ENCODE results near the gene NKD2.

The NKD2 gene

DNA sequence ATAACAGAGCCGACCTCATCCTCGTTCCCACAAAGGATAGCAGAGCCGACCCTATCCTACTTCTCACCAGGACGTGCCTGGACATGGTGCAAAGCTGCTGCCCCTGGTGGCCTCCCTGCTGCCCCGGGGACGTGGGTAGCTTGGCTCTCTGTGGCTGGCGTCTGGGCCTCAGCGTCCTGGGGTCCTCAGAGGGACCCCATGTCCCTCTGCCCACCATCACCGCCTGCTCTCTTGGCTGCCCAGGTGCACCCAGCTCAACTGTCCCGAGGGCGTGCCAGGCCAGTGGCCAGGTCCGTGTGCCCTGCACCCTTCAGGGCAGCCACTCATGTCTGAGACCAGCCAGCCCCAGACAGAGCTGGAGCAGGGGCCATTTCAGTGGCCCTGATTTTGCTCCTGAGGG is 8.5 kb downstream of the NKD2 start:
- Histone ChIP-seq H3K36me3 (ENCODE audit: insufficient read depth, low read length) (no peaks in the 10 kb centered on the region), H3K27ac (ENCODE audit: low read depth, low read length, poor library complexity, severe bottlenecking) (no peak overlapping the region), H3K4me1 (ENCODE audit: insufficient read depth, low read length, severe bottlenecking) (no peaks in the 10 kb centered on the region), H3K79me2 (ENCODE audit: insufficient read depth, low read length) (no peaks in the 10 kb centered on the region), H3K4me2 (ENCODE audit: low read length) (no peak overlapping the region), H2AFZ (ENCODE audit: low read length) (no peak overlapping the region), H3K9me3 (ENCODE audit: low read length) (no peaks in the 10 kb centered on the region), H3F3A (ENCODE audit: insufficient read depth, low read length) (no peaks in the 10 kb centered on the region), H3K9ac (ENCODE audit: low read length) (no peak overlapping the region), H3K27me3 (ENCODE audit: insufficient read depth, low read length) (no peaks in the 10 kb centered on the region), H4K20me1 (ENCODE audit: insufficient read depth, low read length) (no peaks in the 10 kb centered on the region), H3K4me3 (ENCODE audit: low read depth, low read length, poor library complexity, severe bottlenecking) (no peak overlapping the region), H3K9me2 (ENCODE audit: low read depth, low read length) (no peaks in the 10 kb centered on the region)
- TF ChIP-seq, protein P1, sequence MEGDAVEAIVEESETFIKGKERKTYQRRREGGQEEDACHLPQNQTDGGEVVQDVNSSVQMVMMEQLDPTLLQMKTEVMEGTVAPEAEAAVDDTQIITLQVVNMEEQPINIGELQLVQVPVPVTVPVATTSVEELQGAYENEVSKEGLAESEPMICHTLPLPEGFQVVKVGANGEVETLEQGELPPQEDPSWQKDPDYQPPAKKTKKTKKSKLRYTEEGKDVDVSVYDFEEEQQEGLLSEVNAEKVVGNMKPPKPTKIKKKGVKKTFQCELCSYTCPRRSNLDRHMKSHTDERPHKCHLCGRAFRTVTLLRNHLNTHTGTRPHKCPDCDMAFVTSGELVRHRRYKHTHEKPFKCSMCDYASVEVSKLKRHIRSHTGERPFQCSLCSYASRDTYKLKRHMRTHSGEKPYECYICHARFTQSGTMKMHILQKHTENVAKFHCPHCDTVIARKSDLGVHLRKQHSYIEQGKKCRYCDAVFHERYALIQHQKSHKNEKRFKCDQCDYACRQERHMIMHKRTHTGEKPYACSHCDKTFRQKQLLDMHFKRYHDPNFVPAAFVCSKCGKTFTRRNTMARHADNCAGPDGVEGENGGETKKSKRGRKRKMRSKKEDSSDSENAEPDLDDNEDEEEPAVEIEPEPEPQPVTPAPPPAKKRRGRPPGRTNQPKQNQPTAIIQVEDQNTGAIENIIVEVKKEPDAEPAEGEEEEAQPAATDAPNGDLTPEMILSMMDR (IDR thresholded peaks at IDR 0.05; ENCODE audit: low read length) = no peak
- TF ChIP-seq EZH2 (IDR thresholded peaks at IDR 0.05; ENCODE audit: borderline replicate concordance, low read length) = no peak

DNA sequence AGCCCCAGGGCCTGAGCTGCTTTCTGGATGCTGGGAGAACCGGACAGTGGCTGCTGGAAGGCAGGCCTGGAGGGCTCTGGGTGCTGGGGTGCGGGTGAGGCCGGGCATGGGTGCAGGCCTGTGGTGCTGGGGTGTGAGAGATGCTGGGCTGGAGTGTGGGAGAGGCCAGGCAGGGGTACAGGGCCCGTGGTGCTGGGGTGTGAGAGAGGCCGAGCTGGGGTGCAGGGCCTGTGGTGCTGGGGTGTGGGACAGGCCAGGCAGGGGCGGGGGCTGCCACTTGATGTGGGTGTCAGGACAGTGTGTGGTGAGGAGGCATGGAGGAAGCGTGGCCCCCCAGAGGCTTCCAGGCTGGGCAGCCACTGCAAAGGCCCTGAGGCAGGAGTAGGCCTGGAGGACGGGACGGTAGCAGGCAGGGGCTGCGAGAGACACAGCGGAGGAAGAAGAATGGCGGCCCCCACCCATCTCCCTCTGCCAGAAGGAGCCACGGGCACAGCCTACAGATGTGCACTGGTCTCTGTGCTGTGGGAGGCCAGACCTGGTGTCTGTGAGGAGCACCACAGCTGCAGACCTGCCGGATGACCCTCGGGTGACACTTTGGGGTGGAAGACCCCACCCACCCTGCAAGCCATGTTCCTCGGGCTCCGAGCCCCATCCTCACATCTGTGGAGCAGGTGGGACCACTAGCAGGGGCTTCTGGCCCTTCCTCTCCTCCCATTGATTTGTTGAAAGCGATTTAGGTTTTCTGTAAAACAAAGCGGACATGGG is 9.3 kb downstream of the NKD2 start:
- H3F3A ChIP-seq (ENCODE audit: insufficient read depth, low read length) = no peaks in the 10 kb centered on the region
- no peaks in the 10 kb centered on the region for H3K4me1 ChIP-seq (ENCODE audit: insufficient read depth, low read length, severe bottlenecking)
- no peak overlapping the region for H3K4me2 ChIP-seq (ENCODE audit: low read length)
- H3K79me2 ChIP-seq (ENCODE audit: insufficient read depth, low read length) = no peaks in the 10 kb centered on the region
- no peaks in the 10 kb centered on the region for H3K36me3 ChIP-seq (ENCODE audit: insufficient read depth, low read length)
- no peaks in the 10 kb centered on the region for H4K20me1 ChIP-seq (ENCODE audit: insufficient read depth, low read length)
- H3K9me3 ChIP-seq (ENCODE audit: low read length) = no peaks in the 10 kb centered on the region
- H3K9ac ChIP-seq (ENCODE audit: low read length) = no peak overlapping the region
- no peak overlapping the region for H3K4me3 ChIP-seq (ENCODE audit: low read depth, low read length, poor library complexity, severe bottlenecking)
- no peaks in the 10 kb centered on the region for H3K9me2 ChIP-seq (ENCODE audit: low read depth, low read length)
- H2AFZ ChIP-seq (ENCODE audit: low read length) = no peak overlapping the region
- no peaks in the 10 kb centered on the region for H3K27me3 ChIP-seq (ENCODE audit: insufficient read depth, low read length)
- TF ChIP-seq, protein P1 (IDR thresholded peaks at IDR 0.05; ENCODE audit: low read length) = no peak
- no peak for TF ChIP-seq EZH2 (IDR thresholded peaks at IDR 0.05; ENCODE audit: borderline replicate concordance, low read length)
- H3K27ac ChIP-seq (ENCODE audit: low read depth, low read length, poor library complexity, severe bottlenecking) = no peak overlapping the region

DNA sequence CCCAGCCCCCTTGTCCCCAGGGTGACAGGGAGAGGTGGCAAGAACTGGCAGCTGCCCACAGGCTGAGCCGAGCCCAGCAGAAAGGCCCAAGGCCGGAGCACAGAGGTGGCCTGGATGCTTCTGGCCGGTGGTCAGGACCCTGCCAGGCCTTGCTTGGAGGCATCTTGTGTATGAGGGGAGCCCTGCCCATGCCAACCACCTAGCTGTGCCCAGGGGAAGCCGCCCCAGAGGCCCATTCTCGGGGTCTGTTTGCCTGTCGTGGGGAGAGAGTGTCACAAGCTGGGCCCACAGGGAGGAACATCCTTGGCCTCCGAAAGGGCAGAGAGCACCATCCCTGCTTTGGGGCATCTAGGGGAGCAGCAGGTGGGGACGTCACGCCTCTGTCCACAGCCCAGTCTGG is 10.0 kb downstream of the NKD2 start:
- Histone ChIP-seq H3K27me3 (ENCODE audit: insufficient read depth, low read length) (no peaks in the 10 kb centered on the region), H3K36me3 (ENCODE audit: insufficient read depth, low read length) (no peaks in the 10 kb centered on the region), H3K9me2 (ENCODE audit: low read depth, low read length) (no peaks in the 10 kb centered on the region), H3F3A (ENCODE audit: insufficient read depth, low read length) (no peaks in the 10 kb centered on the region), H3K4me2 (ENCODE audit: low read length) (no peak overlapping the region), H3K4me1 (ENCODE audit: insufficient read depth, low read length, severe bottlenecking) (no peaks in the 10 kb centered on the region), H4K20me1 (ENCODE audit: insufficient read depth, low read length) (no peaks in the 10 kb centered on the region), H3K79me2 (ENCODE audit: insufficient read depth, low read length) (no peaks in the 10 kb centered on the region), H3K27ac (ENCODE audit: low read depth, low read length, poor library complexity, severe bottlenecking) (no peak overlapping the region), H3K4me3 (ENCODE audit: low read depth, low read length, poor library complexity, severe bottlenecking) (no peak overlapping the region), H3K9me3 (ENCODE audit: low read length) (no peaks in the 10 kb centered on the region), H3K9ac (ENCODE audit: low read length) (no peak overlapping the region), H2AFZ (ENCODE audit: low read length) (no peak overlapping the region)
- no peak for TF ChIP-seq EZH2 (IDR thresholded peaks at IDR 0.05; ENCODE audit: borderline replicate concordance, low read length)
- TF ChIP-seq, protein P1 (IDR thresholded peaks at IDR 0.05; ENCODE audit: low read length) = no peak

Data from OCI-LY1 (cell line).